Nephron (organoid): ENCODE data around the gene STK10.
"Not testable (repeated sequence)": the region's sequence is repeated elsewhere in the genome, so short reads cannot be mapped to it uniquely, and the experiment has no call there.

Experiments used
- H3K27ac Mint-ChIP-seq, 3 experiments: 2 replicates each; pipeline ENCODE4 v1.8.0; 2020; ENCODE audit warnings: mixed read lengths in 3 of 3, mild to moderate bottlenecking in 2 of 3, moderate library complexity in 1 of 3
- H3K27me3 Mint-ChIP-seq: 2 replicates; pipeline ENCODE4 v1.8.0; 2021; ENCODE audit warnings: low read depth, mild to moderate bottlenecking, moderate library complexity, mixed read lengths
- H3K36me3 Mint-ChIP-seq: 2 replicates; pipeline ENCODE4 v1.8.0; 2020; ENCODE audit warnings: low read depth, mixed read lengths
- H3K4me1 Mint-ChIP-seq: 2 replicates; pipeline ENCODE4 v1.8.0; 2020; ENCODE audit warnings: mixed read lengths
- H3K4me3 Mint-ChIP-seq, 3 experiments: 2 replicates each; pipeline ENCODE4 v1.8.0; 2020; ENCODE audit warnings: mild to moderate bottlenecking in 3 of 3, mixed read lengths in 3 of 3, moderate library complexity in 2 of 3
- H3K9me3 Mint-ChIP-seq: 2 replicates; pipeline ENCODE4 v1.8.0; 2020; ENCODE audit warnings: mixed read lengths
- TF ChIP-seq, protein P1 (sequence below), 3 experiments: fragments of 200-600 bp; sonication (generic); IDR thresholded peaks; one replicate each; pipeline ENCODE4 v1.5.0; 2021; ENCODE audit warnings: antibody characterized with exemption in 3 of 3; ENCODE audit not compliant: unreplicated experiment in 3 of 3

The STK10 gene

DNA sequence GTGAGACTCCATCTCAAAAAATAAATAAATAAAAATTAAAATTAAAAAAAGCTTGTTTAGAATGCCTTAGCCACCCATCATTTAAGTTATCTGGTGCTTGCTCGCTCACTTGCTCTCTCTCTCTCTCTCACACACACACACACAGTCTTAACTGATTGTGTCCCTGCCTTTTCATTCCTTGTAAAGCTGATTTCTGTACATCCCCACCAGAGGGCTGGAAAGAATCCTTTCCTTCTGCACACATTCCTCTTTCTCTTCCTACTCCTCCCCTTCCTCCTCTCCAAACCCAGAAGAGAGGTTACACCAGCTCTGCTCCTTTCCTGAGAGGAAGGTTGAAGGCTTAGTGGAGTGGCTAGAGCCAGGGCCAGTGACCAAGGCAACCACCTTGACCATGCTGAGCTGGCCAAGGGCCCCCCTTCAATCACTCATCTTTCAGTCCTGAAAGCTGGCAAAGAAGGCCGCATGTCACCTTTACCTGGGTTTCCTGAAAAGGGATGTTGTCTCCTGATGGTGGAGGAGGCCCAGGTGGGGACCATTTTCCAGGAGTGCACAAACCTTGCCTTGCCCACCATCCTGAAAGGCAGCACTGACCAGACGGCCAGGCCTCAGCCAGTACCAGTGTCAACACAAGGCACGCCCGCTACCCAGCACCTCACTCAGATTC lies 25.6 kb downstream of the STK10 start:
- peaks cover 38% of the 10 kb centered on the region for H3K4me1 Mint-ChIP-seq
- no peaks in the 10 kb centered on the region for H3K27me3 Mint-ChIP-seq
- TF ChIP-seq, protein P1, sequence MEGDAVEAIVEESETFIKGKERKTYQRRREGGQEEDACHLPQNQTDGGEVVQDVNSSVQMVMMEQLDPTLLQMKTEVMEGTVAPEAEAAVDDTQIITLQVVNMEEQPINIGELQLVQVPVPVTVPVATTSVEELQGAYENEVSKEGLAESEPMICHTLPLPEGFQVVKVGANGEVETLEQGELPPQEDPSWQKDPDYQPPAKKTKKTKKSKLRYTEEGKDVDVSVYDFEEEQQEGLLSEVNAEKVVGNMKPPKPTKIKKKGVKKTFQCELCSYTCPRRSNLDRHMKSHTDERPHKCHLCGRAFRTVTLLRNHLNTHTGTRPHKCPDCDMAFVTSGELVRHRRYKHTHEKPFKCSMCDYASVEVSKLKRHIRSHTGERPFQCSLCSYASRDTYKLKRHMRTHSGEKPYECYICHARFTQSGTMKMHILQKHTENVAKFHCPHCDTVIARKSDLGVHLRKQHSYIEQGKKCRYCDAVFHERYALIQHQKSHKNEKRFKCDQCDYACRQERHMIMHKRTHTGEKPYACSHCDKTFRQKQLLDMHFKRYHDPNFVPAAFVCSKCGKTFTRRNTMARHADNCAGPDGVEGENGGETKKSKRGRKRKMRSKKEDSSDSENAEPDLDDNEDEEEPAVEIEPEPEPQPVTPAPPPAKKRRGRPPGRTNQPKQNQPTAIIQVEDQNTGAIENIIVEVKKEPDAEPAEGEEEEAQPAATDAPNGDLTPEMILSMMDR (IDR thresholded peaks at IDR 0.05; ENCODE audit: unreplicated experiment in 3 of 3): peak in 2 of 3 experiments; percentile 16 to 26
- H3K27ac Mint-ChIP-seq: peak overlapping the region; percentile 0 to 10 (median 4)
- peaks cover 3% of the 10 kb centered on the region for H3K36me3 Mint-ChIP-seq
- no peak overlapping the region for H3K4me3 Mint-ChIP-seq
- no peaks in the 10 kb centered on the region for H3K9me3 Mint-ChIP-seq

DNA sequence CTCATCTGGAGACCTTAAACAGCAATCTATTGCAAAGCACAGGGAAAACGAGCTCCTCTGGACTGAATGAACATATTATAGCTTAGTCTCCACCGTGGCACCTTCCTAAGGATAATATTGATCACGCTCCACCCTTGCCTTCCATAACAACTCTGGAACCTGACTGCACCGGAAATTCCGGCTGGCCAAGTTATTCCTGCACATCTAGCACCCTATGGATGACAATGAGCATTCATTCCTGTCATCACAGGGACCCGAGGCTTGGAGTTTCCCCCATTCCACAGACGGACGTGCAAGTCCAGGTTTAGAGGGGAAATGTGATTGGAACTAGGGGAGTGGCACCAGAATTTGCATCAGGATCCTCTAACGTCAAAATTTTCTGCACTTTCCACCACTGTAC lies 27.5 kb downstream of the STK10 start:
- no peaks in the 10 kb centered on the region for H3K27me3 Mint-ChIP-seq
- H3K4me1 Mint-ChIP-seq: peaks cover 25% of the 10 kb centered on the region
- TF ChIP-seq, protein P1 (IDR thresholded peaks at IDR 0.05; ENCODE audit: unreplicated experiment in 3 of 3): no peak
- H3K36me3 Mint-ChIP-seq: peaks cover 9% of the 10 kb centered on the region
- H3K27ac Mint-ChIP-seq: no peak overlapping the region
- no peak overlapping the region for H3K4me3 Mint-ChIP-seq
- no peaks in the 10 kb centered on the region for H3K9me3 Mint-ChIP-seq

DNA sequence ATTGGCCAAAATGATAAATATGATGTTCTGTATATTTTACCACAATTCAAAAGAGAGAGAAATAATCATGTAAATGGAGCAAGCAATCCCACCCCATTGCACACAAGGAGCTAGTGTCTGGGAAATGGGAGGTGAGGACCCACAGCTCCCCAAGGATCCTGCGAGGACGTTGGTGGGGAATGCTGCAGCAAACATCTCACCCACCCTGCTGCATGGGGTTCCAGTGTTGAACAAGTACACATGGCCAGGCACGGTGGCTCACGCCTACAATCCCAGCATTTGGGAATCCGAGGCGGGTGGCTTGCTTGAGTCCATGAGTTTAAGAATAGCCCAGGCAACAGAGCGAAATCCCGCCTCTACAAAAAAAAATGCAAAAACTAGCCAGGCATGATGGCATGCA lies 29.0 kb downstream of the STK10 start:
- Mint-ChIP-seq H3K9me3 (no peaks in the 10 kb centered on the region), H3K4me3 (no peak overlapping the region), H3K36me3 (peaks cover 15% of the 10 kb centered on the region), H3K4me1 (peaks cover 15% of the 10 kb centered on the region), H3K27me3 (no peaks in the 10 kb centered on the region), H3K27ac (no peak overlapping the region)
- TF ChIP-seq, protein P1 (IDR thresholded peaks at IDR 0.05; ENCODE audit: unreplicated experiment in 3 of 3): no peak

DNA sequence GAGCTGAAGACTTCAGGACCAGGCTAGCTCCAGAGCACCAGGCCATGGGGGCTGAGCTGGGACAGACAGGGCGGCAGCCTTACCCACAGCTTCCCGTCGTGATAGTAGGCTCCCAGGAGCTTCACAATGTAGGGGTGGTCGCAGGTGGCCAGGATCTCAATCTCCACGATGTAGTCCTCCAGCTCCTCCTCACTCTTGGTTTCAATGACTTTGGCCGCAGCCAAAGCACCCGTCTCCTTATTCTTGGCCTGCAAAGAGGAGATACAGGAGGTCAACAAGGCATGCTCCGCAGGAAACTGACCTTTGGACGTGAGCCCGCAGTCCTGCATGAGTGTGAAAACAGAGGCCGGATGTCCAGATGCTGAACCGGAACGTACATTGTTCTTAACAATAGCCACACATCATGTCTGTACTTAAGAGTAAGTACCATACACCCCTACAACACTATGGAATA lies 31.5 kb downstream of the STK10 start:
- H3K27ac Mint-ChIP-seq: peak overlapping the region in 1 of 3 experiments; percentile 13
- no peaks in the 10 kb centered on the region for H3K27me3 Mint-ChIP-seq
- H3K4me1 Mint-ChIP-seq: no peaks in the 10 kb centered on the region
- no peaks in the 10 kb centered on the region for H3K9me3 Mint-ChIP-seq
- TF ChIP-seq, protein P1 (IDR thresholded peaks at IDR 0.05; ENCODE audit: unreplicated experiment in 3 of 3): no peak
- H3K36me3 Mint-ChIP-seq: peaks cover 20% of the 10 kb centered on the region
- no peak overlapping the region for H3K4me3 Mint-ChIP-seq

DNA sequence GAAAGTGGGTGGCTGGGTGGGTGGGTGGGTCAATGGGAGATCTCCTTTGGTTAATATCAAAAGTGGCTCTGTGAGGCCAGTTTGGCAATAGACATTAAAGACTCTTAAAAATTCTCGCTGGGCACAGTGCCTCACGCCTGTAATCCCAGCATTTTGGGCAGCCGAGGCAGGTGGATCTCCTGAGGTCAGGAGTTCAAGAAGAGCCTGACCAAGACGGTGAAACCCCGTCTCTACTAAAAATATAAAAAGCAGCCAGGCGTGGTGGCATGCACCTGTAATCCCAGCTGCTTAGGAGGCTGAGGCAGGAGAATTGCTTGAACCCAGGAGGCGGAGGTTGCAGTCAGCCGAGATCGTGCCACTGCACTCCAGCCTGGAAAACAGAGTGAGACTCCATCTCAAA lies 32.9 kb downstream of the STK10 start:
- H3K9me3 Mint-ChIP-seq, H3K27me3 Mint-ChIP-seq, H3K4me3 Mint-ChIP-seq, H3K27ac Mint-ChIP-seq, H3K4me1 Mint-ChIP-seq: not testable (repeated sequence)
- peaks cover 20% of the 10 kb centered on the region for H3K36me3 Mint-ChIP-seq

DNA sequence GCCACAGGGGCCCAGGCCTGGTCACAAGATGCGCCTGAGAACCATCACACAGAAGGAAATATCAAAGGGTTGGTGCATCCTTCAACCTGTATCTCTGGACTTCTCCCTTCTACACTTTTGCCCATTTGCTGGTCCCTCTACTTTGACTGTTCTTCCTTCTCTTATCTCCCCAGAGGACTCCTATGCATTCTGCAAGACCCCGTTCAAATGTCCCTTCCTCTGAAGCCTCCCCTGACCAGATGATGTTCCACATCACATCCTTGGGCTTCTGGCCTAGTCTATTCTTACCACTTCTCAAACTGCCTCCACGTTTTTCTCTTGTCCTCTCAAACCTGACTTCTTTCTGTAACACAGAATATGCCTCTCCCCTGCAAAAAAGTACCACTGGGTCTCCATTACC lies 34.3 kb downstream of the STK10 start:
- Mint-ChIP-seq H3K9me3 (no peaks in the 10 kb centered on the region), H3K4me3 (no peak overlapping the region), H3K4me1 (no peaks in the 10 kb centered on the region), H3K27me3 (no peaks in the 10 kb centered on the region), H3K36me3 (peaks cover 20% of the 10 kb centered on the region), H3K27ac (no peak overlapping the region)
- TF ChIP-seq, protein P1 (IDR thresholded peaks at IDR 0.05; ENCODE audit: unreplicated experiment in 3 of 3): no peak
